Lung (tissue), 12 donors: ENCODE measurements around the gene STEAP4. TPM values are rescaled to one million over a fixed set of nuclear protein-coding genes. Genes with fewer than 3 reads are reported as not detected.

Experiments used
- ATAC-seq: fragments of 200-7000 bp; cut with Tn5 transposase; one replicate; pipeline ENCODE4 v1.9.1; 2020; ENCODE audit warnings: moderate number of reproducible peaks; ENCODE audit not compliant: insufficient read depth, low FRiP score
- DNase-seq, 3 donors: peaks; one replicate each; pipeline ENCODE4 v3.0.0-alpha.2; 2013 to 2017
- H3K27ac ChIP-seq, 2 donors: one replicate each; pipeline ENCODE4 v1.5.1; 2013; ENCODE audit warnings: mild to moderate bottlenecking in 2 of 2, moderate library complexity in 2 of 2, control low read depth in 1 of 2, inconsistent platforms in 1 of 2, low read depth in 1 of 2, low read length in 1 of 2
- H3K27me3 ChIP-seq, 3 donors: one replicate each; pipeline ENCODE4 v1.5.1; 2013; ENCODE audit warnings: low read length in 2 of 3; ENCODE audit not compliant: control insufficient read depth in 3 of 3, insufficient read depth in 3 of 3
- H3K36me3 ChIP-seq, 4 donors: one replicate each; pipeline ENCODE4 v1.5.1; 2013; ENCODE audit warnings: low read length in 4 of 4, mild to moderate bottlenecking in 1 of 4, moderate library complexity in 1 of 4; ENCODE audit not compliant: control insufficient read depth in 4 of 4, insufficient read depth in 4 of 4
- H3K4me1 ChIP-seq, 5 donors: one replicate each; pipeline ENCODE4 v1.5.1; 2013; ENCODE audit warnings: low read length in 5 of 5, mild to moderate bottlenecking in 2 of 5, moderate library complexity in 1 of 5; ENCODE audit not compliant: control insufficient read depth in 5 of 5, insufficient read depth in 5 of 5
- H3K4me3 ChIP-seq: one replicate; pipeline ENCODE4 v1.5.1; 2013; ENCODE audit warnings: mild to moderate bottlenecking, control low read depth, moderate library complexity
- H3K9ac ChIP-seq, 2 donors: one replicate each; pipeline ENCODE4 v1.5.1; 2013; ENCODE audit warnings: low read length in 2 of 2, control low read depth in 1 of 2; ENCODE audit not compliant: insufficient read depth in 1 of 2
- H3K9me3 ChIP-seq, 4 donors: one replicate each; pipeline ENCODE4 v1.5.1; 2013; ENCODE audit warnings: low read length in 3 of 4, mild to moderate bottlenecking in 1 of 4, moderate library complexity in 1 of 4; ENCODE audit not compliant: control insufficient read depth in 4 of 4, insufficient read depth in 3 of 4
- CTCF ChIP-seq: IDR thresholded peaks from 2 replicates; pipeline ENCODE4 v1.5.1; 2012; ENCODE audit warnings: mild to moderate bottlenecking; ENCODE audit errors: control extremely low read depth, extremely low read depth
- WGBS, 2 donors: extraction: QIAGEN DNeasy Blood & Tissue Kit; methylation state at CpG; one replicate each; pipeline ENCODE4 v1.1.7; 2013; 5-methylcytosine and 5-hydroxymethylcytosine counted together
- polyA plus RNA-seq, 2 donors: library from polyadenylated mRNA; stranded (reverse); fragments of 200-250 nt; gene quantifications; one replicate each; pipeline ENCODE4 v1.2.1, GENCODE V29; 2013
- total RNA-seq, 2 donors: library from RNA; depleted of rRNA in 1 of 2; stranded (reverse); fragments of >200 nt in 1 of 2; gene quantifications; one replicate each; pipeline ENCODE4 v1.2.1, GENCODE V29; 2014 to 2021
- donor health status: control.
- donor health status: control.
- donor health status: Bipolar disorder and iron deficiency.
- donor health status: healthy.
- donor health status: DM: yes; HTN: yes; CAD: no.

Gene STEAP4
- total and polyA plus RNA-seq, 4 donors, result 17.1 to 108 (median 58.8) TPM

- Histone ChIP-seq H3K9ac (no peak overlapping the region), H3K27ac (no peak overlapping the region), H3K4me1 (peaks cover 0 to 3% (median 0%) of the 10 kb centered on the region in 5 donors), H3K27me3 (no peaks in the 10 kb centered on the region), H3K9me3 (no peaks in the 10 kb centered on the region), H3K36me3 (no peaks in the 10 kb centered on the region), H3K4me3 (no peak overlapping the region)
- ATAC-seq (peak; percentile 83), DNase-seq (peak; percentile 25 to 75 (median 61))
- 28 to 38% methylated on average over 2 of the region's 2 CpGs for WGBS, 2 donors
- peak; percentile 56 for TF ChIP-seq CTCF
These were observed 63.3 kb downstream of the STEAP4 start for GRCh38 chr7:88243345-88243909.

- DNase-seq (no peak), ATAC-seq (no peak)
- TF ChIP-seq CTCF, result no peak
- H3K4me1 ChIP-seq, result peaks cover 0 to 3% (median 0%) of the 10 kb centered on the region in 5 donors
- no peak overlapping the region for H3K27ac ChIP-seq
- no peaks in the 10 kb centered on the region for H3K9me3 ChIP-seq
- H3K27me3 ChIP-seq, result no peaks in the 10 kb centered on the region
- no peak overlapping the region for H3K9ac ChIP-seq
- no peak overlapping the region for H3K4me3 ChIP-seq
- 93 to 94% methylated on average over 1 of the region's 1 CpG for WGBS, 2 donors
- no peaks in the 10 kb centered on the region for H3K36me3 ChIP-seq
These were observed 66.8 kb downstream of the STEAP4 start for GRCh38 chr7:88239852-88240251.

- no peak overlapping the region for H3K27ac ChIP-seq
- no peak overlapping the region for H3K4me3 ChIP-seq
- DNase-seq (no peak), ATAC-seq (no peak)
- no peak for TF ChIP-seq CTCF
- no peaks in the 10 kb centered on the region for H3K27me3 ChIP-seq
- H3K36me3 ChIP-seq, result no peaks in the 10 kb centered on the region
- H3K9me3 ChIP-seq, result no peaks in the 10 kb centered on the region
- H3K9ac ChIP-seq, result no peak overlapping the region
- H3K4me1 ChIP-seq, result no peaks in the 10 kb centered on the region
These were observed 72.9 kb downstream of the STEAP4 start for GRCh38 chr7:88233828-88234227.

- ATAC-seq (no peak), DNase-seq (no peak)
- peaks cover 0 to 5% (median 0%) of the 10 kb centered on the region in 5 donors for H3K4me1 ChIP-seq
- H3K27ac ChIP-seq, result no peak overlapping the region
- no peaks in the 10 kb centered on the region for H3K36me3 ChIP-seq
- TF ChIP-seq CTCF, result no peak
- 85 to 89% methylated on average over 5 of the region's 5 CpGs for WGBS, 2 donors
- no peaks in the 10 kb centered on the region for H3K27me3 ChIP-seq
- H3K9me3 ChIP-seq, result no peaks in the 10 kb centered on the region
- H3K4me3 ChIP-seq, result no peak overlapping the region
- H3K9ac ChIP-seq, result no peak overlapping the region
These were observed 76.0 kb downstream of the STEAP4 start for GRCh38 chr7:88230646-88231045.
